HUDEP-2 (cell line): ENCODE data around the gene MBNL3.

ENCODE experiments used
- DNase-seq, 76 experiments: peaks; one replicate each; lab custom pipeline; 2025; ENCODE audit not compliant: unreplicated experiment in 76 of 76; lab: John Stamatoyannopoulos, UW

Gene MBNL3, protein sequence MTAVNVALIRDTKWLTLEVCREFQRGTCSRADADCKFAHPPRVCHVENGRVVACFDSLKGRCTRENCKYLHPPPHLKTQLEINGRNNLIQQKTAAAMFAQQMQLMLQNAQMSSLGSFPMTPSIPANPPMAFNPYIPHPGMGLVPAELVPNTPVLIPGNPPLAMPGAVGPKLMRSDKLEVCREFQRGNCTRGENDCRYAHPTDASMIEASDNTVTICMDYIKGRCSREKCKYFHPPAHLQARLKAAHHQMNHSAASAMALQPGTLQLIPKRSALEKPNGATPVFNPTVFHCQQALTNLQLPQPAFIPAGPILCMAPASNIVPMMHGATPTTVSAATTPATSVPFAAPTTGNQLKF

DNA sequence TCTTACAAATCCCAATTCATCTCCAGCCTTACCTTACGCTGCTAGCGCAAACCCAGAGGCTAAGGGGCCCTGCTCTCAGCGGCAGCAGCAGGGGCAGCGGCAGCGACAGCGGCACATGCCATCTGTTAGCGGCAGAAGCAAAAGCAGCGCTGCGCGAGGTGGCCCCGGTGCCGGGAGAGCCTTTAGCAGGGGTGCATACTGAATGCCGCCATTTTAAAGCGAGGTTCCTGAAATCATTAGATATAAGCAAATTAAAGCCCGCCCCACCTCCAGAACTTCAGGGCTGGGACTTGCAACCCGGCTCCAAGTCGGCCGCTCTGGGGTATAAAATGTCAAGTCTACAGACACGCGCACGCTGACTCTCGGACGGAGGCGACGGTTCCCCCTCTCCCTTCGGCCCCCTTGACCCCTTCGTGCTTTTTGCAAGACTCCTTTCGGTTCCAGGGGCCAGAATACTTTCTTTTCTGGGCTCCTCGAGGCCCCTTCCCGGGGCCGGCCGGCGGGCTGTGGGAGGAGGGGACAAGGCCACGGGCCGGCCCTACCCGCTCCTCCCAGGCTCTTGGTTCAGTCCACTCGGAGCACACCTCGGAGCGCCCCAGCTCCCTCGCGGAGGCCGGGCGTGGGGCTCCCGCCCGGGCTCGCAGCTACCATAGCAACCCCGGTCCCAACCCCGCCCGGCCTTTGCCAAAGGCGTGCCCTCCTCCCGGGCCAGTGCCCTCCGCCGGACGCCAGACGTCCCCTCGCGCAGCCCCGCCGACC, at the start of gene MBNL3:
TSS of gene MBNL3 (minus strand) at position 220 of the 759 bp plus-strand sequence. CDS start 49,427 bp downstream, outside the sequence.
- peak in 75 of 76 experiments; percentile 11 to 83 (median 65) for DNase-seq

DNA sequence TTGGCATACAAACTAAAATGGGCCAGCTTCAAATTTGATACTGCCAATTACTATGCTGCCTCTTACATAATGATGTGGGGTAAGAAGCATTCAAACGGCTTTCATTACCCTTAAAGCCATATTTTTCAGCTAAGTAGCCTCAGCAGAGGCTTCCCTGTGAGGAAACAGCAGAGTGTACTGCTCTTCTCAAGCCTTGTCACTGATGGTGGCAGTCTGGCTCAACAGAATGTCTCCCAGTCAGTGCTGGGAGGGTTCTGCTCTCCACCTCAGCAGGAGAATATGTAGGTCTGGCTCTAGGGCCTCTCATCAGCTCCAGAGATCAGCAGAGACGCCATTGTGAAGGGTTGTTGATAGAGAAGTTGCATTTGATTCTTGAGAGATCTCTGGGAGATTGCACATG, 44.6 kb upstream of the MBNL3 start:
- no peak for DNase-seq

DNA sequence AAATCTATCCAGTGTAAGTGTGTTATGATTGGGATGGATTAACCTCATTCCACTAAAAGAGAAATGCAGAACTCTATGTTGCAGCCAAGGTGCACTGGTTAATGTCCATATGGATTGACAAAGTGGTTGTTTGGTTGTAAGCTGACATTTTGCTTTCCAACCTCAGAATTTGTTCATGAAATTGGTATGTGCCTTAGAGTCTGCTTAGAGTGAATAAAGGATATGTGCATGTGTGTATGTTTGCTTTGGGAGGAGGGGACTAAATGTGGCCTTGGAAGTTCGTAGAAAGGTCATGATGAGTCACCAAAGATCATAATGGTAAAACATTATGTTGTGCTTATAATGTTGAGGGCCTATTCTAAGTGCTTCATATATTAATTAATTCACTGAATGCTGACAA, 44.1 kb upstream of the MBNL3 start:
- DNase-seq, result no peak

DNA sequence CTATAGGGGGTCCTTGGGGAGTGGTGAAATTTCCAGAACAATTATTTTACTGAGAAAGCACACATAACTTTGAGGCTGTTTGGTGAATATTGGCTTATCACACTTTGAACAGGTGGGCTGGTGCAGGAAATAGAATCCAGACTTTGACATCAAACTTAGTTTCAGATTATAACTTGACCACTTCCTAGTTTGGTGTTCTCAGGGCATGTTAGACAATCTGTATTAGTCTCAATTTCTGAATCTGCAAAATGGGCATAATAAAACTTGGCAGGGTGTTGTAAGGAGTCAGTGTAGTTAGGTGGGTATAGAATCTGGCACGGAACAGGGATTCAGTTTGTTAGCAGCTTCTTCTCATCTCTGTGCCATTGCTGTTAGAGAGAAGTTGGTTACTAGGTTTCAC, 43.3 kb upstream of the MBNL3 start:
- DNase-seq, result no peak

DNA sequence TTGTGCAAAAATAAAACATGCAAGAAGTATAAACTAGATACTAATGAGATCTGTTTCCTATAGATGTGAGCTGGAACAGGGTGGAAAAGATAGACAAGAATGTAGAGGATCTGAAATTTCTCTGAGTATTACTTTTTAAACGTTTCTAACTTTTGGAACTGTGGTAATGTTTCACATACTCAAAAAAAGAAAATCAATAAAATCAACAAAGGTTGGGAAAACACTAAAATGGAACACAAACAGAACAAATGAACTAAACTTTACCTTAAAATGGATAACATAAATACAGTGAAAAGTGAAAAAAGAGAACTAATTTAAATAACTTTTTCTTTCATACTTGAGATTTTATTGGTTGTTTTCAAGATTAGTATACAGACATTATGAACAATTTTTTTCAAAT, 32.0 kb upstream of the MBNL3 start:
- no peak for DNase-seq

DNA sequence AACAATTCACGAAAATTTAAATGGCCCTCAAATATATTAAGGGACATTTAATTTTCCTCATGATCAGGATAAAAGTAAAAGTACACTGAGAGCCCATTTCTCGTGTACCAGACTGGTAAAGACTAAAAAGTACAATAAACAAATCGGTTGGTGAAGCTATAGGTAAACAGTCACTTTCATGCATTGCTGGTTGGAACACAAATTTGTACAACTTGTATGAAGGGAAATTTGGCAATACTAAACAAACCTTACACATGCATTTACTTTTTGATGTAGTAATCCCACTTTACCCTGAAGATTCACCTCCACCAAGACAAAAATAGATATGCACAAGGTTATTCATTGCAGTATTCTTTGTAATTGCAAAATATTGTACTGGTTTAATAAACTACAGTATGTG, 31.4 kb upstream of the MBNL3 start:
- DNase-seq, result no peak

DNA sequence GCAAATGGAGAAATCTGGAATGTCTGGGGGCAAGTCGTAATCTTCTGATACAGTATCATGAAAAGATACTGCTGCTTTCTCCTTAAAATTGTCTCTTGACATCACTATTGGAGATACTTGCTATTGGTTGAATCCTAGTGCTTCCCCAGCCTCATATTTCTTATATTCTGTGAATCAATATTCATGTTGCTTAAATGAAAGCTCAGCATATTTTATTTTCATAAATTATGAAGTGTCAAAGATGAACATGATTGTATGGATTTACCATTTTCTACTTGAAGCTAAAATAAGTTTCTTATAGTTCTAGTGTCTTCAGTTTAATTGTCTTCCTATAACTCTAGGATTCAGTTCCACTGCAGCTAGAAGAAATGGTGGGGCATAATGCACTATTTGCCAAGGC, 29.6 kb upstream of the MBNL3 start:
- no peak for DNase-seq

DNA sequence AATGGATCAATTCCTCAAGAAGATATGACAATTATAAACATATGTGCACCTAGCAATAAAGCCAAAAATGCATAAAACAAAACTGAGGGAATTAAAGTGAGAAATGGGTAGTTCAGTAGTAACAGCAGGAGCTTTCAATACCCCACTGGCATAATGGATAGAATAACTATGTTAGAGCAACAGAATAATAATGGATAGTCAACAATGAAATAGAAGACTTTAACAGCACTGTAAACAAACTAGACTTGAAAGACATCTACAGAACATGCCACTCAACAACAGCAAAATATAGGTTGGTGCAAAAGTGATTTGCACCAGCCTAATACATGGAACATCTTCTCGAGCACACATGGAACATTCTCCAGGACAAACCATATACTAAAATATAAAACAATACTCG, 20.0 kb upstream of the MBNL3 start:
- DNase-seq, result no peak

DNA sequence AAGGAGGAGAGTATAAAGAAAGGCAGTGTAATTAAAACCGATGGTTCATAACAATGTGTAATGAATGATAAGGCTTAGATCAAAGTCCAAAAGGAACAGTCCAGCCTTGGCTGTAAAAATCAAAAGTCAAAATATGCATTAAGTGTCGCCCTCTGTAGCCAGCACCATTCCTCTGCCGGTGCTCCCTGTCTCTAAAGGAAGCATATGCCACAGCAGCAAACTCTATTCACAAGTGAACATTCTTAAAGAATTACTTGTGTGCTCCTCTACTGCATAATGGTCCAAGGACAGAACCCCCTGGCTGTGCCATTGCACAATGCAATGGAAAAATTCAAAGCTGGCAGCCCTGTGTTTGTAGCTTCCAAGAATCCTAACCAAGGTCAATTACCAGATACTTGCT, 16.3 kb upstream of the MBNL3 start:
- DNase-seq, result no peak

DNA sequence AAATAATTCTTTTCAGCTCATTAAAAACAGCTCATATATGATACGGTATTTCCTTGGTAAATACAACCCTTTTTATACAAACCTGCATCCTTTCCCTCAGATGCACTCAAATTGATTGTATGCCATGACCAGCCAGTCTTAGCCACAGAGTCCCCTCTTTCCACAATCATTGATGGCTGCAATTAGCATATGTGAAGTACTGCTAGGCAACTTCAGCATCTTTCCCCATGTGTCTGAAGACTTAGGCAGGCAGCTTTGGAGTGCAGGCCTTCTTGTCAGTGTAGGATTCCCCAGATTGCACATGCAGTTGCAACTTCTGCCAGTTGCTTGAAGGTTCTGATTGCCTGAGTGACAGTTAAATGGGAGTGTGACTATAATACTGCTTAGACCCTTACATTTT, 15.6 kb upstream of the MBNL3 start:
- DNase-seq, result no peak

DNA sequence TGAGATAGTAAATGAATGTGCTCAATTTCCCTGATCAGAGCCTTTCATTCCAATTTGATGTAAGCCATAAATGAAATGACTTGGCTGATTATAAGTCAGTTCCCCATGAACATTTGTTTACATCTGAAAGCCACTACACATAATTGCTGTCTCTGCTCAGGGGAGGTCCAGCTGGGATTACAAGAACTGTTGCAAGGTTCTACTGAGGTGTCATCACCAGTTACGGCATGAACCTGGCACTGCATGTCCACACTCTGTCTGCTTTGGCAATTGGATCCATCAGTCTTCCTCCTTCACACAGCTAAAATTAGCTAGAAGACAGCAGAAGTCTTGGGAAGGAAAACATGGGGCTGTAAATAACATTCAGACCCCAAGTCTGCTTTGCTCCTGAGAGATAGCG, 12.8 kb upstream of the MBNL3 start:
- no peak for DNase-seq

DNA sequence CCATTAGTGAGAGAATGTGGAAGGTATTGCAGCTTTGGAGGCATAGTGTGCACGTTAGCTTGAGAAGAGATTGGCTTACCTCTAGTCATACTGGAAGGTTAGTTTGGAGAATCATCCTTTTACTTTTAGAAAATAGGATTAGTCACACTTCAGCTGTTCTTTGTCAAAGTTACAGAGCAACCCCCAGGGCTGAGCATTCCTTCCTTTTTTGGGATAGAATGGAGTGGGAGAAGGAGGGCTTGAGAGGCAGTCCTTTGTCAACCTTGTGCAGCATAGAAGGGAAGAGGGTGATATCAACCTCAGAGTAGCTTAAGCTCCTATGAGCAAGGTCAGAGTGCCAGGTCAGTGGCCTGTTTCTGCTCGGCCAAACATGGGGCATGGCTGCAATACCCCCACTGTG, 8.6 kb upstream of the MBNL3 start:
- no peak for DNase-seq

DNA sequence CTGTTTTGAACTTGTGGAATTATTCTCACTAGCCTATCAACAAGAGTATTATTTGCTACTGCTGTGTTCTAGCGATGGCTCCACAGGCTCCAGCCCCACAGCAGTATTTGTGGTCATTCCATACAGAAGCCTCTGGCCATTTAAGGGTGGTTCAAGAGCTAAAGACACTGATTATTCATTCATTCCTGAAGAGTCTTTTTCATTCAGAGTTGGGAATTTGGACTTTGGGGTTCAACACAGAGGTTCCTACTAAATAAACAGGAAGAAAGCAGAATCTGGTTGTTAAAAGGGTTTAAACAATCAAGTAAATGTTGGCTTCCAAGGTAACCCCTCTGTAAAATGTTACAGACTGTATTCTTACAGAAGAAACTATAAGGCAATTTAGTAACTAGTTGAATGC, 4.3 kb upstream of the MBNL3 start:
- no peak for DNase-seq

DNA sequence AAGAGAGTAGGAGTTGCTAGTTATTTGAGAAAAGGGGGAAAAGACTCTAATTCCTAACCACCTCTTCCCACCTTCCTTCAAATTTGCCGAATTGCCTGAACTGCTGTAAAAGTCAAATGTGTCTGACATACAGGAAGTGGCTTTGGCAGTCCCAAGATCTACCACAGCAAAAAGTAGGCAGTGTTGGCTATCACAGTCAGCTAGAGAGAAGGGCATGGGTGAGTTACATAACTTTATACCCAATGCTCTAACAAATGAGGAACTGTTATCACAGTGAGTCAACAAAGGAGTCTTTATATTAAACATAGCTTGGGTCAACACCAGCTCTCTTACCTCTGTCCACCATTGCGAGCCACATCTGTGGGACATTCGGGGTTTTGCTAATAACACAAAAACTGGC, 2.4 kb upstream of the MBNL3 start:
- DNase-seq, result peak in 45 of 76 experiments; percentile 0 to 58 (median 10)

DNA sequence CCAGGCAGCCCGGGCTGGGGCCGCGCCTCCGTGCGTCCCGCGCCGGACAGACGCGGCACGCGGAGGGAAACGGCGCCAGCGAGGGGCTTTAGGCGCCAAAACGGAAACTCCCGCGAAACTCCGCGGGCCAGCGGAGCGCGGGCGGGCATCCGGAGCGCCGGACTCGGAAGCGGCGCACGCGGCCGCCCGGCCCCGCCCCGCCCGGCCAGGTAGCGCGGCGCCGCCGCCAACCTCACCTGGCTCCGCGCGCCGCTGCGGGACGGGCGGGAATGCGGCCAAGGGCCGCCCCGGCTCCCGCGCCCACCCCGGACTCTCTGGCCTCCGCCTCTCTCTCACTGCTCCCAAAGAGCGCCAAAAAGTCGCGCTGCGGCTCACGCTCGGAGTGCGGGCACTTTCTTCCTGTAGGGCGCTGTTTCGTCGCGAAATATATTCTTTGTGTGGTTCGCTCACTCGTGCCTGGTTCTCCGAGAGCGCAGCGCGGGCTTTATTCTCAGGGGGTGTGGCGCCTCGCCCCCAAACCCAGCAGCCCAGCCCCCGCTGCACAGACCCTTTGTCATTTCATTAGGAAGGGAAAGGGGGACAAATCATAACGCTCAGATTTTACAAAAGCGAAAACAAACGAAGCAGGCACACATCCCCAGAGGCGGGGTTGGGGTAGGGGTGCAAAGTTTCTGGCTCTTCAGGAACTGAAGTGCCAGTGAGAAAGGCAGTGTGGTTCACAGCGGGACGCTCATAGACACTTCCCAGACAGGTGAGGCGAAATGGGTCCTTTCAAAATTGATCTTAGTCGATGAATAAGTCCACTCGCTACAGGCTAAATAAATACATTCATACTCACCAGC, 961 bp upstream of the MBNL3 start:
- peak in 43 of 76 experiments; percentile 0 to 37 (median 9) for DNase-seq

DNA sequence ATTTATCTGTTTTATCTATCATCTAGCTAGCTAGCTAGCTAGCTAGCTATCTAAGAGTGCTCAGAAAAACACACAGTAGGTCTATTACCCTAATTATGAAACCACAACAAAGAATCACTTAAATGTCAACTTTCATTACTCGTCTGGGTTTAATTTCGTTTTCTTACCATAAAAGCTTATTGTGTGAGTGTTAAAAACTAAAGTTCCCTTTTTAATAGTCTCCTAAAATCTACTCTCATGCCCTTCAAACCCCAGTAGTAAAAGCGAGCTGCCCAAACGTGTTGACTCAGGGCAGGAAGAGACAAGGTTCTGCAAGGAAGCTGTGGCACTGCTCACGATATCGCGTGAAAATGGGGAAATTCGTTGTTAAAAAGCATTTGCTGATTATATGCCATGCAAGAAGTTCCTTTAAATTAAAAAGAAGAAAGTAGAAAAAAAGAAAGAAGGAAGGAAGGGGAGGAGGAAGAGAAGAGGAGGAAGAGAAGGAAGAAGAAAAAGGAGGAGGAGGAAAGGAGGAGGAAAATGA, 595 bp downstream of the MBNL3 start:
- DNase-seq, result peak in 12 of 76 experiments; percentile 0 to 24 (median 6)

DNA sequence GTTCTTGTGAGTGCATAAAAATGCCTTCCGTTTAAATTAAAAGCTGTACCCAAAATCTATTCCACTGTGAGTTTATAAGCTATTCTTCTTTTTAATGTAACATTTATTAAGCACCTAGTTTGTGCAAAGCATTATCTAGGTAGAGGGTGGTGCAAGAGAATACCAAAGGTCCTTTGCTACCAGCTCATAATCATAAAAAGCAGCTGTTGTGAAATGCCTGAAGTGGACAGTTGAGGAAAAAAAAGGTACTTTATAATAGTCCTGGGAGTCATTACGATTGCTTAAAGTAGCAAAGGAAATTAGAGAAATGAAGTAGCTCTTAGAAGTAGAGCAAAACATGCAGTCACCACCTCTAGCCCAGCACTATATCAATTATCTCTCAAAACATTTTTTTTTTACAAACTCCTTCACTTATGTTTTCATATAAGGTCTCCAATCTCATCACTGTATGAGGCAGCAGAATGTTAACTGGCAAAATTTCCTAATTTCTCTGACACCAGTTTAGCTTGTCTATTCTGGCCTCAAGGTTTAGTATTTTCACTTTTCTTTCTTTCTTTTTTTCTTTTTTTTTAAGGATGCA, 2.1 kb downstream of the MBNL3 start:
- DNase-seq, result peak in 1 of 76 experiments; percentile 4

DNA sequence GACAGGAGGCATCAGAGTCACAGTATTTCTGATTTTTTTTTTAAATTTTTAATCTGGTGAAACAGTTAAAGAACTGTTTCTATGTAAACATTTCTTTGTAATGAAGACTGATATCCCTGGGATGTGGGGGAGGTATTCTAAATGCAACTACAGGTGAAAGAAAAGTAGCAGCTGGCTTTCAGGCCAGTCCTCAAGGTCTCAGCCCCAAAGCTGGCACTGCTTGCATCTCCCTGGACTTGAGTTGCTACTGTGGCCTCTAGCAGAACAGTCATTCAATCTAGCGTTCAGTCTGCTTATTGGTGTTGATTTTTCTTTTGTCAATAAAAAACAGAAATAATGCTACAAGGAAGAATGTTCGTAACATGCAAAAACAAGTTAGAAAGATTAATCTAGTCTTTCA, 4.9 kb downstream of the MBNL3 start:
- DNase-seq, result no peak

DNA sequence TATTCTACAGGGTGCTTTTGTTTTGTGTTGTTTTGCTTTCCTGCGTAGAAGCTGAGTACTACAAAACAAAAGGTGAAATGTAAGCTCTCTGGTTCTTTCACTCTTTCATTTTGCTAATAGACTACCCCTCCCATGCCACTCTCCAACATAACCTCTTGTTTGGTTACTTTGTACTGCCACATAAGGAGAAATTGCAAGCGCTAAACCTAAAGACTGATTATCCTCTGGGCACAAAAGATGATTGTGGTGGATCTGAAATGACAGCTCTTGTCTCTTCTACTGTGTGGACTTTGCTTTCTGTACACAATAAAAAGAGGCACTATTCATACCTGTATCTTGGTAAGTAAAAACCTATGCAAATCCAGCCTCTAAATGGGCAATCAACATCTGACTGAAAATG, 5.3 kb downstream of the MBNL3 start:
- no peak for DNase-seq

DNA sequence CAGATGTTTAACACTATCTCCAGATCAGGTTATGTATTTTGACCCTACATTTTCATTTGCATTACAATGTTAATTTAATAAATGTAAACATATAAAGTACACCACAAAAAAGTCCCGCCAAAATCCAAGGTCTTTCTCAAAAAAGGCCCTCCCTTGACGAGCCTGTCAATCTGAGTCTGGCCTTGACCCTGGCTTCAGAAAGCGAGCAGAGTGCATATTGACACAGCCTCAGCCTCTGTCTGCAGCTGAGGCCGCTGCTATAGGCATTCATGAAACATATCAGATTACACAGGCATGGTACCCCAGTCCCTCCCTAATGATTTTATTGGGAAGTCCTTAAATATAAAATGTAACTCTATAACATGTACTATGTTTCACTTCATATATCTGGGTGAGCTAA, 6.2 kb downstream of the MBNL3 start:
- no peak for DNase-seq

DNA sequence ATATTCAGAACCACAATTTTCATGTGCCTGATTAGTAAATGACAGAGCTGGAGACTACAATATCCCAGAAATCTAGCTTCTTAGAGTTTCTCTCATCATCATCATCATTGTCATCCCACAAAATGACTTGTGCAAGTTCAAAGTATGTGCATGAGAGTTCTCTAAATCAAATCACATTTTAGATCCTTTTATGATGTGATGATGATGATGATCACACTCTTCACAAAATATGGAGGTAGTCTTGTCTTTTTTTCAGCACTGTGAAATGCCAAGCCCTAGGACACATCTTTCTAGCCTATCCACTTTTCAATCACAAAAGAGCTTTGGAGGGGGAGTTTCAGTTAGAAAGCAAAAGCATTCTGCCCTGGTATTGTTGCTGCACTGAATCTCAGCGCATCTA, 7.4 kb downstream of the MBNL3 start:
- no peak for DNase-seq
